Suprapubic skin (tissue), 4 donors: ENCODE results near the gene VWA2. TPM values are rescaled to one million over a fixed set of nuclear protein-coding genes. Genes with fewer than 3 reads are reported as not detected.

ENCODE experiments used
- DNase-seq, 2 donors: peaks; one replicate each; pipeline ENCODE4 v3.0.0-alpha.2; 2019; ENCODE audit warnings: low spot score in 2 of 2
- H3K27ac ChIP-seq: fragments of 200-600 bp; sonication (generic); one replicate; pipeline ENCODE4 v1.5.1; 2019
- H3K27me3 ChIP-seq: fragments of 200-600 bp; sonication (generic); one replicate; pipeline ENCODE4 v1.5.1; 2019
- H3K36me3 ChIP-seq: fragments of 200-600 bp; sonication (generic); one replicate; pipeline ENCODE4 v1.5.1; 2019
- H3K4me1 ChIP-seq: fragments of 200-600 bp; sonication (generic); one replicate; pipeline ENCODE4 v1.5.1; 2019
- H3K4me3 ChIP-seq: fragments of 200-600 bp; sonication (generic); one replicate; pipeline ENCODE4 v1.5.1; 2019; ENCODE audit warnings: mild to moderate bottlenecking
- H3K9me3 ChIP-seq: fragments of 200-600 bp; sonication (generic); one replicate; pipeline ENCODE4 v1.5.1; 2019
- EP300 ChIP-seq: sonication (generic); formaldehyde crosslinking; IDR thresholded peaks from one replicate; pipeline ENCODE4 v1.6.1; 2017; ENCODE audit warnings: antibody characterized with exemption
- POLR2A ChIP-seq, 2 donors: fragments of 450-650 bp; IDR thresholded peaks; one replicate each; pipeline ENCODE4 v1.6.1; 2017; ENCODE audit warnings: antibody characterized with exemption in 2 of 2, mild to moderate bottlenecking in 2 of 2, moderate library complexity in 2 of 2
- POLR2AphosphoS5 ChIP-seq, 3 donors: sonication (generic); formaldehyde crosslinking; IDR thresholded peaks; one replicate each; pipeline ENCODE4 v1.6.1; 2017; ENCODE audit warnings: antibody characterized with exemption in 3 of 3
- WGBS: methylation state at CpG from one replicate; pipeline ENCODE4 v1.1.5; 2018; 5-methylcytosine and 5-hydroxymethylcytosine counted together
- total RNA-seq, 4 donors: library from RNA; depleted of rRNA; stranded (reverse); fragments of >200 nt; gene quantifications; one replicate each; pipeline ENCODE4 v1.1.0, GENCODE V29; 2016
- TF ChIP-seq, protein P1 (sequence below), 2 donors: fragments of 200-600 bp in 1 of 2; fragments of 450-650 bp in 1 of 2; sonication (generic) in 1 of 2; IDR thresholded peaks; one replicate each; pipeline ENCODE4 v1.5.1; 2016 to 2019; ENCODE audit warnings: antibody characterized with exemption in 2 of 2, mild to moderate bottlenecking in 1 of 2, moderate library complexity in 1 of 2

The VWA2 gene
- total RNA-seq, 4 donors from 2014 or later, result 15.7 to 31.0 (median 20.2) TPM

DNA sequence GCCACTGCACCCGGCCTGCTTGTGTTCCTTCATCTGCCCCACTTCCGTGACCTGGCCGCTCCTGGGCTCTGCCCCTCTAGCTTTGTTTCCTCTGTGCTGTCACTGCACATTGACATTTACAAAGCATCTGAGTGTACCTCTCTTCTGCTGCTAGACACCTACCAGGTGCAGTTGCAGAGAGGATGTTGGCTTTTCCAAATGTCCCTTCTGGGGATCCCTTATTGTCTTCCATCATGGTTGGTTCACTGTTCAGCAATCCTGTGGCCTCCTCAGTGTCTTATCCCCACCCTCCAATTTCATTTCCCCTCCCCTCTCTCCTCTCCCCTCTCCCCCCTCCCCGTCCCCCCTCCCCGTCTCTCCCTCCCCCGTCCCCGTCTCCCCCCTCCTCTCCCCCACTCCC, 13.8 kb downstream of the VWA2 start:
- Histone ChIP-seq H3K4me1 (peaks cover 7% of the 10 kb centered on the region), H3K27me3 (no peaks in the 10 kb centered on the region), H3K9me3 (no peaks in the 10 kb centered on the region), H3K4me3 (no peak overlapping the region), H3K27ac (no peak overlapping the region), H3K36me3 (no peaks in the 10 kb centered on the region)
- WGBS, result 72% methylated on average over 4 of the region's 7 CpGs
- no peak for DNase-seq
- TF ChIP-seq POLR2A (IDR thresholded peaks at IDR 0.05) (no peak), POLR2AphosphoS5 (IDR thresholded peaks at IDR 0.05) (no peak), EP300 (no peak)
- TF ChIP-seq, protein P1, sequence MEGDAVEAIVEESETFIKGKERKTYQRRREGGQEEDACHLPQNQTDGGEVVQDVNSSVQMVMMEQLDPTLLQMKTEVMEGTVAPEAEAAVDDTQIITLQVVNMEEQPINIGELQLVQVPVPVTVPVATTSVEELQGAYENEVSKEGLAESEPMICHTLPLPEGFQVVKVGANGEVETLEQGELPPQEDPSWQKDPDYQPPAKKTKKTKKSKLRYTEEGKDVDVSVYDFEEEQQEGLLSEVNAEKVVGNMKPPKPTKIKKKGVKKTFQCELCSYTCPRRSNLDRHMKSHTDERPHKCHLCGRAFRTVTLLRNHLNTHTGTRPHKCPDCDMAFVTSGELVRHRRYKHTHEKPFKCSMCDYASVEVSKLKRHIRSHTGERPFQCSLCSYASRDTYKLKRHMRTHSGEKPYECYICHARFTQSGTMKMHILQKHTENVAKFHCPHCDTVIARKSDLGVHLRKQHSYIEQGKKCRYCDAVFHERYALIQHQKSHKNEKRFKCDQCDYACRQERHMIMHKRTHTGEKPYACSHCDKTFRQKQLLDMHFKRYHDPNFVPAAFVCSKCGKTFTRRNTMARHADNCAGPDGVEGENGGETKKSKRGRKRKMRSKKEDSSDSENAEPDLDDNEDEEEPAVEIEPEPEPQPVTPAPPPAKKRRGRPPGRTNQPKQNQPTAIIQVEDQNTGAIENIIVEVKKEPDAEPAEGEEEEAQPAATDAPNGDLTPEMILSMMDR (IDR thresholded peaks at IDR 0.05), result no peak

DNA sequence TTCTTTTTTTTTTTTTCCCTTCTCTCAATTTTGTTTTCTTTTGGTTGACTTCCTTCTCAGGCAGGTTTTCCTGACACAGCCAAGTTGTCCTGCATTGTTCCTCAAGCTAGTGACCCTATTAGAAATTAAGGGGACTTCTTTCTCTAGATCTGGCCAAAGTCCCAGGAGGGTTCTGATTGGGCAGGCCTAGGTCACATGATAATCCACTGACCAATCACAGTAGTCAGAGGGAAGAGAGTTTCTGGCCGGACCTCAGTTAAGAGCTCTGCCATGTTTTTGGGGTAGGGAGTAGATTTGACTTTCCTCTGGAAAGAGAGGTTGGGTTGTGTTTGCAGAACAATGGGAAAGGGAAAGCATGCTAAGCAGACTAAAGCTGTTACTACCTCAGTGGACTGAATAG, 16.2 kb downstream of the VWA2 start:
- no peaks in the 10 kb centered on the region for H3K36me3 ChIP-seq
- WGBS, result 83% methylated on average over 1 of the region's 1 CpG
- H3K4me1 ChIP-seq, result peaks cover 15% of the 10 kb centered on the region
- TF ChIP-seq POLR2AphosphoS5 (IDR thresholded peaks at IDR 0.05) (no peak), EP300 (no peak), POLR2A (IDR thresholded peaks at IDR 0.05) (no peak)
- TF ChIP-seq, protein P1 (IDR thresholded peaks at IDR 0.05), result no peak
- no peak overlapping the region for H3K27ac ChIP-seq
- DNase-seq, result no peak
- no peaks in the 10 kb centered on the region for H3K9me3 ChIP-seq
- no peak overlapping the region for H3K4me3 ChIP-seq
- no peaks in the 10 kb centered on the region for H3K27me3 ChIP-seq

DNA sequence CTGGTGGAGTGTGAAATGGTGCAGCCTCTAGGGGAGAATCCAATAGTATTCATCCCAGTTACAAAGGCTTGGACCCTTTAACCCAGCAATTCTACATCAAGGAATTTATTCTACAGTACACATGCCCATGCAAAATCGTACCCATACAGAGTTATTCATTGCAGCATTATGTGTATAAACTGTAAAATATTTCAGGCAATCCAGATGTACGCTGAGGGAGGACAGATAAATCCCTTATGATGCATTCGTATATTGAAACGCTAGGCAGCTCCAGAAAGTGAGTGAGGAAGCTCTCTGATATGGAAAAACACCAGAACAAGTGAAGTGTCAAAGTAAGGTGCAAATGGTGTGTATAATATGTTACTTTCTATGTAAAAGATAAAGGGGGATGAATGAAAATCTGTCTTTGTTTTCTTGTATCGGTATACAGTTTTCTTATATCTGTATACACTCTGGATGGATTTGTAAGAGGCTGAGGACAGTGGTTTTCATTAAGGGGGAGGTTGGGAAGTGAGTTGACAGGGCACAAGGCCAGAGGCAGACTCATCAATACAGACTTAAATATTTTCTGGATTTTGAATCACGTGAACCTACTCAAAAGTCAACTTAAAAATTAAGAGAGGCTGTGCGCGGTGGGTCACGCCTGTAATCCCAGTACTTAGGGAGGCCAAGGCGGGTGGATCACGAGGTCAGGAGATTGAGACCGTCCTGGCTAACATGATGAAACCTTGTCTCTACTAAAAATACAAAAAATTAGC, 17.1 kb downstream of the VWA2 start:
- H3K36me3 ChIP-seq, result no peaks in the 10 kb centered on the region
- no peak overlapping the region for H3K4me3 ChIP-seq
- H3K9me3 ChIP-seq, result no peaks in the 10 kb centered on the region
- no peaks in the 10 kb centered on the region for H3K27me3 ChIP-seq
- no peak for TF ChIP-seq POLR2AphosphoS5 (IDR thresholded peaks at IDR 0.05)
- peaks cover 25% of the 10 kb centered on the region for H3K4me1 ChIP-seq
- no peak for DNase-seq
- no peak overlapping the region for H3K27ac ChIP-seq
- 89% methylated on average over 12 of the region's 12 CpGs for WGBS

DNA sequence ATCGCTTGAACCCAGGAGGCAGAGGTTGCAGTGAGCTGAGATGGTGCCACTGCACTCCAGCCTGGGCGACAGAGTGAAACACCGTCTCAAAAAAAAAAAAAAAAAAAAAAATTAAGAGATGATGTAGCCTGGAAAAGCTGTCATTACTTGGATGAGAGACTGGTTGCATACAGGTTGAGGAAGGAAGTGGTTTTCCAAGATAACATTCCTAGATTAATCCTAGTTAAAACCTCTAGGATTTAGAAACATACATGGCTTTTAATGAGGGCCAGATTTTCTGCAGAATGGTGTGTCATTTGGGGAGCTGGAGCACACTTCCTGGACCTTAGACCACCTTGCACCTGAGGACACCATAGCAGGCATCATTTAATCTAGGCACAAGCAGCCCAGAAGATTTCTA, 17.8 kb downstream of the VWA2 start:
- TF ChIP-seq, protein P1 (IDR thresholded peaks at IDR 0.05), result no peak
- TF ChIP-seq POLR2AphosphoS5 (IDR thresholded peaks at IDR 0.05) (no peak), POLR2A (IDR thresholded peaks at IDR 0.05) (no peak), EP300 (no peak)
- no peak for DNase-seq
- Histone ChIP-seq H3K4me1 (peaks cover 29% of the 10 kb centered on the region), H3K36me3 (no peaks in the 10 kb centered on the region), H3K27ac (no peak overlapping the region), H3K4me3 (no peak overlapping the region), H3K27me3 (no peaks in the 10 kb centered on the region), H3K9me3 (no peaks in the 10 kb centered on the region)
- 74% methylated on average over 3 of the region's 3 CpGs for WGBS

DNA sequence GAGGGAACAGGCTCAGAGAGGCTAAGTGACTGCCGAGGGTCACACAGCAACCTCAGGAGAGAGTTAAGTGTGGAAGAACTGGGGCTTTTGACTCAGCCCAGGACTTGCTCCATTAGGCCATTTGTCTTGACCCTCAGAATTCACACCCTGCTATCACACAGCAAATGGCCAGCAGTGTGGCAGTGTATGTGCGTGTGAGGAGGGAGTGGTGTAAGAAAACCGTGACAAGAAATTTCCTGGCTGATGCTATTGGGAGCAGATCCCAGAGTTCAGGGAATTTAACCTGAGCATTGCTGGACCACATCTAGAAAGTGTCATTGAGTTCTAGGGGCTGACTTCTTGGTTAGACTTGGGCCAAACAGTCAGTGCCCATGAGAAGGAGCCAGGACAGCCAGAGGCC, 18.4 kb downstream of the VWA2 start:
- peak overlapping the region; percentile 23 for H3K27ac ChIP-seq
- H3K36me3 ChIP-seq, result no peaks in the 10 kb centered on the region
- TF ChIP-seq EP300 (no peak), POLR2A (IDR thresholded peaks at IDR 0.05) (no peak), POLR2AphosphoS5 (IDR thresholded peaks at IDR 0.05) (no peak)
- TF ChIP-seq, protein P1 (IDR thresholded peaks at IDR 0.05), result no peak
- DNase-seq, result no peak
- no peak overlapping the region for H3K4me3 ChIP-seq
- H3K4me1 ChIP-seq, result peaks cover 29% of the 10 kb centered on the region
- 44% methylated on average over 3 of the region's 3 CpGs for WGBS
- H3K27me3 ChIP-seq, result no peaks in the 10 kb centered on the region
- H3K9me3 ChIP-seq, result no peaks in the 10 kb centered on the region
